ENCODE measurements around the gene MAP6.
A peak's percentile ranks its signal among the peaks of the same experiment; 100 is the strongest.
"Not testable (repeated sequence)": the region's sequence is repeated elsewhere in the genome, so short reads cannot be mapped to it uniquely, and the experiment has no call there.

The MAP6 gene

GRCh38 chr11:75668451-75669297, at the start of gene MAP6:
MAP6 (minus strand) TSS chr11:75669038; CDS start chr11:75668369, 669 bp downstream.
- DNase-seq (ENCODE audit: low spot score) = peak; percentile 44

GRCh38 chr11:75717608-75718418, 49.0 kb upstream of the MAP6 start, which contains the start of gene MOGAT2:
MOGAT2 (plus strand) TSS chr11:75717838; CDS start chr11:75717889, 51 bp downstream.
- DNase-seq (ENCODE audit: low spot score) = no peak

GRCh38 chr11:75716659-75717058, 47.8 kb upstream of the MAP6 start:
- DNase-seq (ENCODE audit: low spot score) = no peak

GRCh38 chr11:75715688-75716087, 46.9 kb upstream of the MAP6 start:
- no peak for DNase-seq (ENCODE audit: low spot score)

GRCh38 chr11:75714211-75714610, 45.4 kb upstream of the MAP6 start:
- no peak for DNase-seq (ENCODE audit: low spot score)

- DNase-seq (ENCODE audit: low spot score) = peak; percentile 89
Measured at GRCh38 chr11:75706260-75706729, 37.5 kb upstream of the MAP6 start.

- no peak for DNase-seq (ENCODE audit: low spot score)
Measured at GRCh38 chr11:75705541-75705940, 36.7 kb upstream of the MAP6 start.

GRCh38 chr11:75703695-75704237, 34.9 kb upstream of the MAP6 start:
- DNase-seq (ENCODE audit: low spot score) = no peak

- DNase-seq (ENCODE audit: low spot score) = no peak
Measured at GRCh38 chr11:75700940-75701339, 32.1 kb upstream of the MAP6 start.

GRCh38 chr11:75697906-75698581, 29.2 kb upstream of the MAP6 start:
- no peak for DNase-seq (ENCODE audit: low spot score)

- no peak for DNase-seq (ENCODE audit: low spot score)
Measured at GRCh38 chr11:75691804-75692203, 23.0 kb upstream of the MAP6 start.

GRCh38 chr11:75689863-75690609, 21.2 kb upstream of the MAP6 start:
- no peak for DNase-seq (ENCODE audit: low spot score)

- DNase-seq (ENCODE audit: low spot score) = not testable (repeated sequence)
Measured at GRCh38 chr11:75683856-75684255, 15.0 kb upstream of the MAP6 start.

GRCh38 chr11:75679566-75679965, 10.7 kb upstream of the MAP6 start:
- no peak for DNase-seq (ENCODE audit: low spot score)

GRCh38 chr11:75678620-75679259, 9.9 kb upstream of the MAP6 start:
- no peak for DNase-seq (ENCODE audit: low spot score)

GRCh38 chr11:75677909-75678308, 9.1 kb upstream of the MAP6 start:
- no peak for DNase-seq (ENCODE audit: low spot score)

GRCh38 chr11:75677275-75677674, 8.4 kb upstream of the MAP6 start:
- DNase-seq (ENCODE audit: low spot score) = no peak

GRCh38 chr11:75673977-75674582, 5.2 kb upstream of the MAP6 start:
- peak; percentile 27 for DNase-seq (ENCODE audit: low spot score)

GRCh38 chr11:75667831-75668450, 897 bp downstream of the MAP6 start:
- DNase-seq (ENCODE audit: low spot score) = peak; percentile 65
